ENCODE results near the gene LRRC42. TPM values are rescaled to one million over a fixed set of nuclear protein-coding genes. Genes with fewer than 3 reads are reported as not detected.

Gene LRRC42
- total RNA-seq, 1 experiment from 2014 or later = 38.1 TPM

DNA sequence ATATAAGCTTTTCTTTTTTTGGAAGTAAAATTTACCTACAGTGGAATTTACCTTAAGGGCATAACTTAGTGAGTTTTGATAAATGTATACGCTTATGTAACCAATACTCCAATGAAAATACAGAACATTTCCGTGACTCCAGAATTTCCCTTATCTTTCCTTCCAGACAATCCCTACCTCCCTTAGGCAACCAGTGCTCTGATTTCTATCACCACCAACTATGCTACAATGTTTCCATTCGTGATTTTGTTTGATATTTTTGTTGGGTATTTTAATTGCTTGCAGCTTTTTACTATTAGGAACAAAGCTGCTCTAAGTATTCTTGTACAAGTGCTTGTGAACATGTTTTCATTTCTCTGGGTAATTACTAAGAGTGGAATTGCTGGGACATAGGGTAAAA is 15.2 kb upstream of the LRRC42 start:
- Mint-ChIP-seq H3K9me3 (peaks cover 35% of the 10 kb centered on the region), H3K4me1 (no peaks in the 10 kb centered on the region), H3K4me3 (no peak overlapping the region), H3K27me3 (ENCODE audit: low read depth) (no peaks in the 10 kb centered on the region), H3K36me3 (peaks cover 24% of the 10 kb centered on the region), H3K27ac (no peak overlapping the region)
- no peak for DNase-seq (ENCODE audit: low spot score)
- ChIA-PET CTCF (interaction anchor here (1.9 kb wide), 1 partner anchor 52 kb away, joined by 4 read pairs; no protein-coding TSS in a partner anchor), POLR2A (no interaction called here)
- TF ChIP-seq E2F5 (CRISPR knock-in tag; IDR thresholded peaks at IDR 0.05) (no peak), ZNF232 (CRISPR knock-in tag; IDR thresholded peaks at IDR 0.05) (no peak), ETV6 (CRISPR knock-in tag; IDR thresholded peaks at IDR 0.05) (no peak), NFYB (CRISPR knock-in tag; conservative IDR thresholded peaks at IDR 0.05; ENCODE audit: low read depth) (no peak), ZNF138 (CRISPR knock-in tag; conservative IDR thresholded peaks at IDR 0.05) (no peak), PREB (CRISPR knock-in tag; IDR thresholded peaks at IDR 0.05; ENCODE audit: borderline replicate concordance) (no peak)
- TF ChIP-seq, protein P1, sequence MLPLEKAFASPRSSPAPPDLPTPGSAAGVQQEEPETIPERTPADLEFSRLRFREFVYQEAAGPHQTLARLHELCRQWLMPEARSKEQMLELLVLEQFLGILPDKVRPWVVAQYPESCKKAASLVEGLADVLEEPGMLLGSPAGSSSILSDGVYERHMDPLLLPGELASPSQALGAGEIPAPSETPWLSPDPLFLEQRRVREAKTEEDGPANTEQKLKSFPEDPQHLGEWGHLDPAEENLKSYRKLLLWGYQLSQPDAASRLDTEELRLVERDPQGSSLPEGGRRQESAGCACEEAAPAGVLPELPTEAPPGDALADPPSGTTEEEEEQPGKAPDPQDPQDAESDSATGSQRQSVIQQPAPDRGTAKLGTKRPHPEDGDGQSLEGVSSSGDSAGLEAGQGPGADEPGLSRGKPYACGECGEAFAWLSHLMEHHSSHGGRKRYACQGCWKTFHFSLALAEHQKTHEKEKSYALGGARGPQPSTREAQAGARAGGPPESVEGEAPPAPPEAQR (CRISPR knock-in tag; IDR thresholded peaks at IDR 0.05) = no peak
- TF ChIP-seq, protein P2, sequence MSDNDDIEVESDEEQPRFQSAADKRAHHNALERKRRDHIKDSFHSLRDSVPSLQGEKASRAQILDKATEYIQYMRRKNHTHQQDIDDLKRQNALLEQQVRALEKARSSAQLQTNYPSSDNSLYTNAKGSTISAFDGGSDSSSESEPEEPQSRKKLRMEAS (CRISPR knock-in tag; IDR thresholded peaks at IDR 0.05) = no peak
- TF ChIP-seq, protein P3, sequence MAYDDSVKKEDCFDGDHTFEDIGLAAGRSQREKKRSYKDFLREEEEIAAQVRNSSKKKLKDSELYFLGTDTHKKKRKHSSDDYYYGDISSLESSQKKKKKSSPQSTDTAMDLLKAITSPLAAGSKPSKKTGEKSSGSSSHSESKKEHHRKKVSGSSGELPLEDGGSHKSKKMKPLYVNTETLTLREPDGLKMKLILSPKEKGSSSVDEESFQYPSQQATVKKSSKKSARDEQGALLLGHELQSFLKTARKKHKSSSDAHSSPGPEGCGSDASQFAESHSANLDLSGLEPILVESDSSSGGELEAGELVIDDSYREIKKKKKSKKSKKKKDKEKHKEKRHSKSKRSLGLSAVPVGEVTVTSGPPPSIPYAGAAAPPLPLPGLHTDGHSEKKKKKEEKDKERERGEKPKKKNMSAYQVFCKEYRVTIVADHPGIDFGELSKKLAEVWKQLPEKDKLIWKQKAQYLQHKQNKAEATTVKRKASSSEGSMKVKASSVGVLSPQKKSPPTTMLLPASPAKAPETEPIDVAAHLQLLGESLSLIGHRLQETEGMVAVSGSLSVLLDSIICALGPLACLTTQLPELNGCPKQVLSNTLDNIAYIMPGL (CRISPR knock-in tag; IDR thresholded peaks at IDR 0.05) = no peak
- no peak for ATAC-seq

DNA sequence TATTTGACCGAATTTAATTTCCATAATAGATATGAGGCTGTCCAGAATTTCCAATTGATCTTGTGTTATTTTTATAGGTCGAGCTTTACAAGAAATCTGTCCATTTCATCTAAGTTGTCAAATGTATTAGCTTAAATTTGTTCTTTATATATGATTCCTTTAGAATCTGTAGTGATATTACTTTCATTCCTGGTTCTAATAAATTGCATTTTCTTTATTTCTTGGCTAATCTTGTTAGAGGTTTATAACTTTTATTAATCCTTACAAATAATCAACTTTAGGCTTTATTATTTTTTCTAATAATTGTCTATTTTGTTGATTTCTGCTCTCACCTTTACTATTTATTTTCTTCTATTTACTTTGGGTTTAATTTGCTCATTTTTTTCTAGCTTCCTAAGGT is 14.6 kb upstream of the LRRC42 start:
- ChIA-PET CTCF (interaction anchor here (0.6 to 1.9 kb wide), 2 partner anchors 52 to 635 kb away, joined by 3 to 4 read pairs; no protein-coding TSS in a partner anchor), POLR2A (no interaction called here)
- no peaks in the 10 kb centered on the region for H3K27me3 Mint-ChIP-seq (ENCODE audit: low read depth)
- peaks cover 35% of the 10 kb centered on the region for H3K9me3 Mint-ChIP-seq
- no peak overlapping the region for H3K4me3 Mint-ChIP-seq
- peaks cover 24% of the 10 kb centered on the region for H3K36me3 Mint-ChIP-seq
- ATAC-seq (no peak), DNase-seq (ENCODE audit: low spot score) (no peak)
- H3K27ac Mint-ChIP-seq = no peak overlapping the region
- no peaks in the 10 kb centered on the region for H3K4me1 Mint-ChIP-seq
- TF ChIP-seq GABPB1 (CRISPR knock-in tag; IDR thresholded peaks at IDR 0.05) (no peak), ATF6 (CRISPR knock-in tag; IDR thresholded peaks at IDR 0.05) (no peak), CBFB (CRISPR knock-in tag; IDR thresholded peaks at IDR 0.05; ENCODE audit: low read depth) (no peak), KAT7 (CRISPR knock-in tag; IDR thresholded peaks at IDR 0.05; ENCODE audit: borderline replicate concordance) (no peak), RORB (CRISPR knock-in tag; IDR thresholded peaks at IDR 0.05) (no peak), ZNF396 (CRISPR knock-in tag; IDR thresholded peaks at IDR 0.05; ENCODE audit: borderline replicate concordance) (no peak), USF2 (CRISPR knock-in tag; IDR thresholded peaks at IDR 0.05) (no peak)
- TF ChIP-seq, protein P4, sequence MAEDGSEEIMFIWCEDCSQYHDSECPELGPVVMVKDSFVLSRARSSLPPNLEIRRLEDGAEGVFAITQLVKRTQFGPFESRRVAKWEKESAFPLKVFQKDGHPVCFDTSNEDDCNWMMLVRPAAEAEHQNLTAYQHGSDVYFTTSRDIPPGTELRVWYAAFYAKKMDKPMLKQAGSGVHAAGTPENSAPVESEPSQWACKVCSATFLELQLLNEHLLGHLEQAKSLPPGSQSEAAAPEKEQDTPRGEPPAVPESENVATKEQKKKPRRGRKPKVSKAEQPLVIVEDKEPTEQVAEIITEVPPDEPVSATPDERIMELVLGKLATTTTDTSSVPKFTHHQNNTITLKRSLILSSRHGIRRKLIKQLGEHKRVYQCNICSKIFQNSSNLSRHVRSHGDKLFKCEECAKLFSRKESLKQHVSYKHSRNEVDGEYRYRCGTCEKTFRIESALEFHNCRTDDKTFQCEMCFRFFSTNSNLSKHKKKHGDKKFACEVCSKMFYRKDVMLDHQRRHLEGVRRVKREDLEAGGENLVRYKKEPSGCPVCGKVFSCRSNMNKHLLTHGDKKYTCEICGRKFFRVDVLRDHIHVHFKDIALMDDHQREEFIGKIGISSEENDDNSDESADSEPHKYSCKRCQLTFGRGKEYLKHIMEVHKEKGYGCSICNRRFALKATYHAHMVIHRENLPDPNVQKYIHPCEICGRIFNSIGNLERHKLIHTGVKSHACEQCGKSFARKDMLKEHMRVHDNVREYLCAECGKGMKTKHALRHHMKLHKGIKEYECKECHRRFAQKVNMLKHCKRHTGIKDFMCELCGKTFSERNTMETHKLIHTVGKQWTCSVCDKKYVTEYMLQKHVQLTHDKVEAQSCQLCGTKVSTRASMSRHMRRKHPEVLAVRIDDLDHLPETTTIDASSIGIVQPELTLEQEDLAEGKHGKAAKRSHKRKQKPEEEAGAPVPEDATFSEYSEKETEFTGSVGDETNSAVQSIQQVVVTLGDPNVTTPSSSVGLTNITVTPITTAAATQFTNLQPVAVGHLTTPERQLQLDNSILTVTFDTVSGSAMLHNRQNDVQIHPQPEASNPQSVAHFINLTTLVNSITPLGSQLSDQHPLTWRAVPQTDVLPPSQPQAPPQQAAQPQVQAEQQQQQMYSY (CRISPR knock-in tag; IDR thresholded peaks at IDR 0.05) = no peak
- TF ChIP-seq, protein P2 (CRISPR knock-in tag; IDR thresholded peaks at IDR 0.05) = no peak
- TF ChIP-seq, protein P5, sequence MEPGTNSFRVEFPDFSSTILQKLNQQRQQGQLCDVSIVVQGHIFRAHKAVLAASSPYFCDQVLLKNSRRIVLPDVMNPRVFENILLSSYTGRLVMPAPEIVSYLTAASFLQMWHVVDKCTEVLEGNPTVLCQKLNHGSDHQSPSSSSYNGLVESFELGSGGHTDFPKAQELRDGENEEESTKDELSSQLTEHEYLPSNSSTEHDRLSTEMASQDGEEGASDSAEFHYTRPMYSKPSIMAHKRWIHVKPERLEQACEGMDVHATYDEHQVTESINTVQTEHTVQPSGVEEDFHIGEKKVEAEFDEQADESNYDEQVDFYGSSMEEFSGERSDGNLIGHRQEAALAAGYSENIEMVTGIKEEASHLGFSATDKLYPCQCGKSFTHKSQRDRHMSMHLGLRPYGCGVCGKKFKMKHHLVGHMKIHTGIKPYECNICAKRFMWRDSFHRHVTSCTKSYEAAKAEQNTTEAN (CRISPR knock-in tag; IDR thresholded peaks at IDR 0.05) = no peak
- TF ChIP-seq, protein P6, sequence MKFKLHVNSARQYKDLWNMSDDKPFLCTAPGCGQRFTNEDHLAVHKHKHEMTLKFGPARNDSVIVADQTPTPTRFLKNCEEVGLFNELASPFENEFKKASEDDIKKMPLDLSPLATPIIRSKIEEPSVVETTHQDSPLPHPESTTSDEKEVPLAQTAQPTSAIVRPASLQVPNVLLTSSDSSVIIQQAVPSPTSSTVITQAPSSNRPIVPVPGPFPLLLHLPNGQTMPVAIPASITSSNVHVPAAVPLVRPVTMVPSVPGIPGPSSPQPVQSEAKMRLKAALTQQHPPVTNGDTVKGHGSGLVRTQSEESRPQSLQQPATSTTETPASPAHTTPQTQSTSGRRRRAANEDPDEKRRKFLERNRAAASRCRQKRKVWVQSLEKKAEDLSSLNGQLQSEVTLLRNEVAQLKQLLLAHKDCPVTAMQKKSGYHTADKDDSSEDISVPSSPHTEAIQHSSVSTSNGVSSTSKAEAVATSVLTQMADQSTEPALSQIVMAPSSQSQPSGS (CRISPR knock-in tag; IDR thresholded peaks at IDR 0.05; ENCODE audit: borderline replicate concordance, low read depth) = no peak
